Measurements from ENCODE around the gene STT3B.

The STT3B gene

DNA sequence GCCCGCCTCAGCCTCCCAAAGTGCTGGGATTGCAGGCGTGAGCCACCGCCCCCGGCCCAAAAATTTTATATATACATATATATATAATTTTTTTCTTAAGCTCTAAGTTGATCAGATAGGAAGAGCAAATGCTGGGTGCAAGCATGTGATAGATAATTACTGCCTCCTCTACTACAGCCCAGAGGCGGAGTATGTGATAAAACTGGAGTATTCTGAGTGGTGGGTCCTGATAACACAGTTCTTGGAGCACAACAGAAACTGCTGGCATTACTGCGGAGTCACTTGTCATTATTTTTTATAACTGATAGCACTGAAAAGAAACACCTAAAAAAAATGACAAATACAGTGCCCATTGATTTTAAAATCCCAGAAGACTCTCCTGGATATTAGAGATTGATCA, 41.1 kb upstream of the STT3B start:
- no peak for DNase-seq (ENCODE audit: extremely low spot score)
- POLR2A ChIA-PET: no interaction called here
- TF ChIP-seq, protein P1, sequence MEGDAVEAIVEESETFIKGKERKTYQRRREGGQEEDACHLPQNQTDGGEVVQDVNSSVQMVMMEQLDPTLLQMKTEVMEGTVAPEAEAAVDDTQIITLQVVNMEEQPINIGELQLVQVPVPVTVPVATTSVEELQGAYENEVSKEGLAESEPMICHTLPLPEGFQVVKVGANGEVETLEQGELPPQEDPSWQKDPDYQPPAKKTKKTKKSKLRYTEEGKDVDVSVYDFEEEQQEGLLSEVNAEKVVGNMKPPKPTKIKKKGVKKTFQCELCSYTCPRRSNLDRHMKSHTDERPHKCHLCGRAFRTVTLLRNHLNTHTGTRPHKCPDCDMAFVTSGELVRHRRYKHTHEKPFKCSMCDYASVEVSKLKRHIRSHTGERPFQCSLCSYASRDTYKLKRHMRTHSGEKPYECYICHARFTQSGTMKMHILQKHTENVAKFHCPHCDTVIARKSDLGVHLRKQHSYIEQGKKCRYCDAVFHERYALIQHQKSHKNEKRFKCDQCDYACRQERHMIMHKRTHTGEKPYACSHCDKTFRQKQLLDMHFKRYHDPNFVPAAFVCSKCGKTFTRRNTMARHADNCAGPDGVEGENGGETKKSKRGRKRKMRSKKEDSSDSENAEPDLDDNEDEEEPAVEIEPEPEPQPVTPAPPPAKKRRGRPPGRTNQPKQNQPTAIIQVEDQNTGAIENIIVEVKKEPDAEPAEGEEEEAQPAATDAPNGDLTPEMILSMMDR (IDR thresholded peaks at IDR 0.05; ENCODE audit: control extremely low read depth, extremely low read depth, low read depth, missing control alignments): no peak
- CTCF ChIA-PET: interaction anchor here (1.5 to 1.7 kb wide), 2 partner anchors 17 to 22 kb away, joined by 3 to 4 read pairs; no protein-coding TSS in a partner anchor

DNA sequence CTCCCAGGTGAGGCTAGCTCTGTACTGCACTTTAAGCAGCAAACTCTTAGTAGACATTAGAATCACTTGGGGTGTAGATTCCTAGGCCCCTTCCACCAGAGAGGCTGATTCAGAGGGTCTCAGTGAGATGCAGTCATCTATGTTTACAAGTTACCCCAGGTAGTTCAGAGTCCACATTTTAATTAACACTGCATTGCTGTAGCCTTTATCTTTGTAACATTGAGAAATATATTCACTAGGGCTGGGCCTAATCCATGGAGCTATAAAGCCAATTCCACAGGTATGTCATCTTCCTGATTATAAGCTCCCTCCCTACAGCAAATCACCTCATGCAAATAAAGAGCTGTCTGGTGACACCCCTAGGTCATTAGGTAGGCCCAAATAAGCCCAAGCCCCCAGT, 39.6 kb upstream of the STT3B start:
- TF ChIP-seq, protein P1 (IDR thresholded peaks at IDR 0.05; ENCODE audit: control extremely low read depth, extremely low read depth, low read depth, missing control alignments): no peak
- DNase-seq (ENCODE audit: extremely low spot score): no peak
- ChIA-PET POLR2A (no interaction called here), CTCF (interaction anchor here (1.7 kb wide), 2 partner anchors 14 to 16 kb away, joined by 4 read pairs; no protein-coding TSS in a partner anchor)

DNA sequence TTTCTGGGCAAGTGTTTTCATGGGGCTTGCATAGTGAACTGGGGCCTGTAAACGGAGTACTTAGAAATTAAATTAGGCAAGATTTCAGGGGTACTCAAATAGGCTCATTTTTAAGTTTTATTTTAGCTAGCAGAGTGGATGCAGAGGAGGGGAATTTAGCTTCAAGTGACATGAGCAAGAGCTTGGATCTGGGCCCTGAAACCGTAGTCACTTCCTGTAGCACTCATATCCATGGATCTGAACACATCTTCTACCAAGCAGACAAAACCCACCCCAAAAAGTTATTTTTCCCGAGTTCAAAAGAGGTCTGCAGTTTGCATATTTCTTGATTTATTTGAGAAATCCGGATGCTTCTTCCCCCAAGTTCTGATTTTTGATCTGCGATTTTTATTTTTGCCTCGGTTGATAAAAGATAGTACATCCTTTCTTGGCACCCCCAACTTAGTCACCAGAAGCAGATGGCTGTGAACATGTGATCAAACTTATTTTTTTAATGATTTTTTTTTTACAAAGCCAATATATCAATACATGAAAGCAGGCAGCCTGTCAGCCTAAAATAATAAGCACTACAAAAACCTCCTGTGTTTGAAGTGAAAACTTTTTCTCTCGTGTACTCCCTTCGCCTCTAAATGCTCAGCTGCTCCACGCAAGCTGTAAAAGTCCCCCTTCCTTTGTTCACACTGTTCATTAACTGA, 36.6 kb upstream of the STT3B start:
- DNase-seq (ENCODE audit: extremely low spot score): no peak
- ChIA-PET POLR2A (no interaction called here), CTCF (interaction anchor here (0.8 to 1.9 kb wide), 7 partner anchors 9 to 141 kb away, joined by 3 to 9 read pairs (median 4); no protein-coding TSS in a partner anchor)
- TF ChIP-seq, protein P1 (IDR thresholded peaks at IDR 0.05; ENCODE audit: control extremely low read depth, extremely low read depth, low read depth, missing control alignments): no peak

GRCh38 chr3:31498791-31499190, 33.9 kb upstream of the STT3B start:
- DNase-seq (ENCODE audit: extremely low spot score): no peak
- TF ChIP-seq, protein P1 (IDR thresholded peaks at IDR 0.05; ENCODE audit: control extremely low read depth, extremely low read depth, low read depth, missing control alignments): no peak
- CTCF ChIA-PET: no interaction called here
- POLR2A ChIA-PET: no interaction called here

DNA sequence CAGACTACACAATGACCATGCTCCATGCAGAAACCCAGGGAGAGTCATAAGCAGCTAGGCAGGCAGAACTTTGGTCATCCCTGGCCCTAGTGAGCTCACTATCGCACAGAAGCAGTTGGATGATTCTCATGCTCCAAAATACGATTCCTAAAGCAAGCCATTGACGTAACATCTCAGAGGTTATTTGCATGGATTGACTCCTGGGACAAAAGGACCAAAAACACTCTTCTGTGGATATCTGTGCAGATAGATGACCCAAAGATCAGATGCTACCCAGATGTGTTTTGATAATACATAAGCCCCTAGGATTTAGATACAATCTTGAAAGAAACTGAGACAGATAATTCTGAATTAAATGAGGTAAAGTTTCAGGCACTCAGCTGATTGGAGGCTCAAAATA, 33.4 kb upstream of the STT3B start:
- CTCF ChIA-PET: no interaction called here
- TF ChIP-seq, protein P1 (IDR thresholded peaks at IDR 0.05; ENCODE audit: control extremely low read depth, extremely low read depth, low read depth, missing control alignments): no peak

DNA sequence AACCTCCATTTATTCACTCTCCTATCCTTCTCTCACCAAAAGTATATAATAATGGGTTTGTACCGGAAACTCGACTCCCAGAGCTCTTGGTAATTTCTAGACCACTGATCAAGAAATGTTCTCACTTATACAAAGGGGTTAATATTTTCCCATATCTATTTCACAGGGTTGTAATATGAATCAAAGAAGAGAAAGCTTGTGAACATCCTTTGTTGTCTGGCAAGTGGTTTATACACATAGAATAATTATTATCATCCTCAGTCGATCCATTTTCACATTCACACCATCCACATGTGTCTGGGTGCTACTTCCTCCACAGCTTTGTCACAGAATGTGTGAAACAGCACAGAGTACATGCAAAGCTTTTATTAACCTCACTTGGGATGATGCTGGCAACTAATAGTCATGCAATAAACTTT, 29.9 kb upstream of the STT3B start:
- CTCF ChIA-PET: interaction anchor here (0.7 to 2.4 kb wide), 12 partner anchors 8 to 368 kb away, joined by 3 to 14 read pairs (median 3); partner anchors contain the start of gene STT3B
- DNase-seq (ENCODE audit: extremely low spot score): no peak
- TF ChIP-seq, protein P1 (IDR thresholded peaks at IDR 0.05; ENCODE audit: control extremely low read depth, extremely low read depth, low read depth, missing control alignments): no peak
- POLR2A ChIA-PET: interaction anchor here (0.9 kb wide), 1 partner anchor 250 kb away, joined by 3 read pairs; no protein-coding TSS in a partner anchor

More for the DNA sequence above, 33.4 kb upstream of the STT3B start:
- POLR2A ChIA-PET: no interaction called here
- DNase-seq (ENCODE audit: extremely low spot score): no peak

Data from GM10248 (cell line).